Esophagus squamous epithelium (tissue), 5 donors: ENCODE measurements around the gene KLHL18. TPM values are rescaled to one million over a fixed set of nuclear protein-coding genes. Genes with fewer than 3 reads are reported as not detected.
A peak's percentile ranks its signal among the peaks of the same experiment; 100 is the strongest.

ENCODE experiments used
- DNase-seq: peaks from one replicate; lab custom pipeline; 2025; lab: John Stamatoyannopoulos, UW
- H3K27ac ChIP-seq, 4 donors: fragments of 200-600 bp; sonication (generic); one replicate each; pipeline ENCODE4 v1.5.1; 2016 to 2019; ENCODE audit warnings: mild to moderate bottlenecking in 1 of 4
- H3K27me3 ChIP-seq, 4 donors: fragments of 200-600 bp; sonication (generic); 1 replicate in 3 of 4; 2 replicates in 1 of 4; pipeline versions ENCODE4 v1.5.1 to v1.6.0; 2017 to 2021; ENCODE audit warnings: antibody characterized with exemption in 1 of 4
- H3K36me3 ChIP-seq, 3 donors: fragments of 200-600 bp; sonication (generic); one replicate each; pipeline ENCODE4 v1.5.1; 2016 to 2019
- H3K4me1 ChIP-seq, 3 donors: fragments of 200-600 bp; sonication (generic); one replicate each; pipeline ENCODE4 v1.5.1; 2017 to 2019
- H3K4me3 ChIP-seq, 4 donors: fragments of 200-600 bp; sonication (generic); 1 replicate in 3 of 4; 2 replicates in 1 of 4; pipeline ENCODE4 v1.5.1; 2016 to 2019; ENCODE audit warnings: mild to moderate bottlenecking in 2 of 4, moderate library complexity in 1 of 4
- H3K9me3 ChIP-seq, 3 donors: fragments of 200-600 bp; sonication (generic); one replicate each; pipeline ENCODE4 v1.5.1; 2016 to 2019
- POLR2A ChIP-seq, 4 donors: fragments of 450-650 bp; IDR thresholded peaks; one replicate each; pipeline ENCODE4 v1.6.1; 2017; ENCODE audit warnings: antibody characterized with exemption in 4 of 4, mild to moderate bottlenecking in 4 of 4, moderate library complexity in 3 of 4
- WGBS, 2 donors: methylation state at CpG; one replicate each; pipeline ENCODE4 v1.1.5; 2018; 5-methylcytosine and 5-hydroxymethylcytosine counted together
- intact Hi-C: fragments of 100-400 bp; cut with DNase I; formaldehyde crosslinking; loops from one replicate; pipeline ENCODE4 v1.15.0; 2022
- total RNA-seq, 4 donors: library from RNA; depleted of rRNA; stranded (reverse); fragments of >200 nt; gene quantifications; one replicate each; pipeline ENCODE4 v1.1.0, GENCODE V29; 2016
- TF ChIP-seq, protein P1 (sequence below), 6 experiments: fragments of 450-650 bp in 4 of 6; fragments of 200-600 bp in 2 of 6; sonication (generic) in 2 of 6; IDR thresholded peaks; one replicate each; pipeline ENCODE4 v1.5.1; 2016 to 2019; ENCODE audit warnings: antibody characterized with exemption in 6 of 6, mild to moderate bottlenecking in 4 of 6, moderate library complexity in 4 of 6
- donor health status: DM: yes; HTN: yes; CAD: no.

KLHL18 gene
- total RNA-seq, 4 donors from 2014 or later: 12.4 to 19.5 (median 17.0) TPM

DNA sequence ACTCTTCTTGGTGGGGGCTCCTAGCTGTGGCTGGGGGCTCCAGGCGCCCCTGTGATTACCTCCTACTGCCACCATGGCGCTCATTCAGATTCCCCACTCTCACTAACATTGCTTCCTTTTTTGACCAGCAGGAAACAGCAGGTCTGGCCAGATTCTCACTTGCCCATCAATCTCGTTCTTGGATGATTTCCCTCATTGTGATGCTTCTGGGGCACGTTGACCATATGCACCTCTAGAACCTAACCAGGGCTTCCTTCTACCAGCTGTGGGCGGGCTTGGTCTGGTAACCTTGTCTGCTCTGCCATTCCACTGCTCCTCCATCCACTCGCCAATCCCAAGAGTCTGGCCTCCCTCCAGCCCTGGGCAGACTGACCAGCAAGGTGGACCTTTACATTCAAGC lies 62.2 kb downstream of the KLHL18 start:
- DNase-seq: no peak

DNA sequence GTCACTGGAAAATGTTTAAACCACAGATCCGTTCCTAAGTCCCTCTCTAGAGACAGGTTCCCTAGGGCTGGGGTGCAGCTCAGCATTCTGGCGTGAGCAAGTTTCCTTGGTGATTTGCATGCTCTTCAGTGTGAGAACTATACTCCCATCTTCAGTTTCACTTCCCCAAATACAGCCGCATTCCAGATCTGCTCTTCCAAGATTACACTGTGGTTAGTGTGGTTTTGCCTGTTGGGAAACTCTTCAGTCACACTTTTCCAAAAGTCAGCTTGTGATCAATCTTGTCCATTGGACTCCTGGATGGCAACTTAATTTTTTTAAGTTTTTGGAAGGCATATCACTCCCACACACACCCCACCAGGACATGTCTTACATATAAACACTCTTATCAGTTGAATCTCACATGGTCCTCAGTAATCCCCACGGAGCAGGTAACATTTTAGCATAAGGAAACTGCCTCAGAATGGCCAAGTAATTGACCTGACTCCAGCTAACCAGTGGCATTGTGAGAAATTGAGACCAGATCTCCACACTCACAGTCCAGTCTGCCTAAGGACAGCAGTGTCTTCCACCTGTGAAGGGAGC lies 64.6 kb downstream of the KLHL18 start:
- Histone ChIP-seq H3K4me1 (peaks cover 0 to 6% (median 0%) of the 10 kb centered on the region in 3 donors), H3K27me3 (no peaks in the 10 kb centered on the region), H3K27ac (peak overlapping the region in 1 of 4 donors; percentile 16), H3K36me3 (peaks cover 6 to 42% (median 9%) of the 10 kb centered on the region in 3 donors), H3K9me3 (no peaks in the 10 kb centered on the region), H3K4me3 (no peak overlapping the region)
- DNase-seq: no peak
- 45 to 77% methylated on average over 4 of the region's 4 CpGs for WGBS, 2 donors
- intact Hi-C loops: no loop called here
- no peak for TF ChIP-seq POLR2A (IDR thresholded peaks at IDR 0.05)
- TF ChIP-seq, protein P1, sequence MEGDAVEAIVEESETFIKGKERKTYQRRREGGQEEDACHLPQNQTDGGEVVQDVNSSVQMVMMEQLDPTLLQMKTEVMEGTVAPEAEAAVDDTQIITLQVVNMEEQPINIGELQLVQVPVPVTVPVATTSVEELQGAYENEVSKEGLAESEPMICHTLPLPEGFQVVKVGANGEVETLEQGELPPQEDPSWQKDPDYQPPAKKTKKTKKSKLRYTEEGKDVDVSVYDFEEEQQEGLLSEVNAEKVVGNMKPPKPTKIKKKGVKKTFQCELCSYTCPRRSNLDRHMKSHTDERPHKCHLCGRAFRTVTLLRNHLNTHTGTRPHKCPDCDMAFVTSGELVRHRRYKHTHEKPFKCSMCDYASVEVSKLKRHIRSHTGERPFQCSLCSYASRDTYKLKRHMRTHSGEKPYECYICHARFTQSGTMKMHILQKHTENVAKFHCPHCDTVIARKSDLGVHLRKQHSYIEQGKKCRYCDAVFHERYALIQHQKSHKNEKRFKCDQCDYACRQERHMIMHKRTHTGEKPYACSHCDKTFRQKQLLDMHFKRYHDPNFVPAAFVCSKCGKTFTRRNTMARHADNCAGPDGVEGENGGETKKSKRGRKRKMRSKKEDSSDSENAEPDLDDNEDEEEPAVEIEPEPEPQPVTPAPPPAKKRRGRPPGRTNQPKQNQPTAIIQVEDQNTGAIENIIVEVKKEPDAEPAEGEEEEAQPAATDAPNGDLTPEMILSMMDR (IDR thresholded peaks at IDR 0.05): no peak

More for the DNA sequence above, 62.2 kb downstream of the KLHL18 start:
- TF ChIP-seq, protein P1 (IDR thresholded peaks at IDR 0.05): no peak
- TF ChIP-seq POLR2A (IDR thresholded peaks at IDR 0.05): no peak
- no peaks in the 10 kb centered on the region for H3K9me3 ChIP-seq
- peaks cover 6 to 65% (median 10%) of the 10 kb centered on the region in 3 donors for H3K36me3 ChIP-seq
- intact Hi-C loops: no loop called here
- H3K27ac ChIP-seq: no peak overlapping the region
- H3K27me3 ChIP-seq: no peaks in the 10 kb centered on the region
- peaks cover 0 to 6% (median 0%) of the 10 kb centered on the region in 3 donors for H3K4me1 ChIP-seq
- H3K4me3 ChIP-seq: no peak overlapping the region
- 64 to 80% methylated on average over 5 to 6 of the region's 6 CpGs for WGBS, 2 donors

DNA sequence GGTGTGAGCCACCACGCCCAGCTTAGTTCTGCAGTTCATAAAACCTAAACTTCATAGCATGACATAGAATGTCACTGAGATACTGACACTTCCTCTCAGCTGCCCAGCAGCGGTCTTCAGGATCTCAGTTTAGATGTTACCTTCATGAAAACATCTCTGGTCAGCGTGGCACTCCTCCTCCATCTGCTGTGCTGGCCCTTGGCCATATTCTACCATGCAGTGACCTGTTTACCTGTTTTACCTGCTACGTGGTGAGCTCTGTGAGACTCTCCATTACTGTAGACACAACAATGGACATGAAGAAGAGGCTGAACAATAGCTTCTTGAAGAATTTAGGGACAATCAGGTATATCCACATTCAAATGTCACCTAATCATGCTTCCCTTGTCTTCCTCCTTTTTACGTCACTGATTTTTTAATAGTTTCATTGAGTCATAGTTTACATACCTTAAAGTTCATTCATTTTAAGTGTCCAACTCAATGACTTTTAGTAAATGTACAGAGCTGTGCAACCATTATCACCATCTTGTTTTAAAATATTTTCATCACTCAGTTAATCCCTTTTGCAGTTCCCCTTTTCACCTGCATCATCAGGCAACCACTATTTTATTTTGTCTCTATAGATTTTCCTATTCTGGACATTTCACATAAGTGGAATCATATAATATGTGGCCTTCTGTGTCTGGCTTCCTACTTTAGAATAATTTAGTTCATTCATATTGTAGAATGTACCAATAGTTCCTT lies 65.8 kb downstream of the KLHL18 start:
- peak overlapping the region in 3 of 4 donors; percentile 5 to 16 (median 15) for H3K27ac ChIP-seq
- 75 to 82% methylated on average over 5 of the region's 5 CpGs for WGBS, 2 donors
- intact Hi-C loops: no loop called here
- H3K4me3 ChIP-seq: no peak overlapping the region
- no peak for DNase-seq
- H3K9me3 ChIP-seq: no peaks in the 10 kb centered on the region
- no peaks in the 10 kb centered on the region for H3K27me3 ChIP-seq
- H3K36me3 ChIP-seq: peaks cover 6 to 29% (median 7%) of the 10 kb centered on the region in 3 donors
- H3K4me1 ChIP-seq: peaks cover 0 to 6% (median 0%) of the 10 kb centered on the region in 3 donors
- TF ChIP-seq POLR2A (IDR thresholded peaks at IDR 0.05): no peak
- TF ChIP-seq, protein P1 (IDR thresholded peaks at IDR 0.05): no peak

DNA sequence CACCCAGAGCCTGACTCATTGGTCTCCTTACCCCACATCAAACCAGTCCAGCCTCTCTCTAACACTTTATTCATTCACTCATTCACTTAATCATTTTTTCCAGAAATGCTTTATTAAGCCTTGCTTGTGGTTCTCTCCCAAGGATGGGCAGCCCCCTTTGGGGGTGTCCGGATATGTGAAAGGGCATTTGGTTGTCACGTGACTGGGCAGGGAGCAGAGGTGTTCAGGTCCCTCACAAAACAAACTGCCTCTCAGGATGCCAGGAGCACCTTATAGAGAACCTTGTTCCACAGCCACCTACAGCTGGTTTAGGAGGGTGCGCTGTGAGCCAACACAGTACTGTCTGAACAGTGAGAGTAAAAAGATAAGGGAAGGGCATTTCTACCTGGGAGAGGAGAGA lies 72.3 kb downstream of the KLHL18 start:
- intact Hi-C loops: no loop called here
- Histone ChIP-seq H3K9me3 (peaks cover 11 to 23% (median 20%) of the 10 kb centered on the region in 3 donors), H3K4me1 (no peaks in the 10 kb centered on the region), H3K27ac (no peak overlapping the region), H3K36me3 (no peaks in the 10 kb centered on the region), H3K4me3 (no peak overlapping the region), H3K27me3 (no peaks in the 10 kb centered on the region)
- DNase-seq: no peak
- no peak for TF ChIP-seq POLR2A (IDR thresholded peaks at IDR 0.05)
- TF ChIP-seq, protein P1 (IDR thresholded peaks at IDR 0.05): no peak
- 96 to 100% methylated on average over 2 to 3 of the region's 3 CpGs for WGBS, 2 donors

DNA sequence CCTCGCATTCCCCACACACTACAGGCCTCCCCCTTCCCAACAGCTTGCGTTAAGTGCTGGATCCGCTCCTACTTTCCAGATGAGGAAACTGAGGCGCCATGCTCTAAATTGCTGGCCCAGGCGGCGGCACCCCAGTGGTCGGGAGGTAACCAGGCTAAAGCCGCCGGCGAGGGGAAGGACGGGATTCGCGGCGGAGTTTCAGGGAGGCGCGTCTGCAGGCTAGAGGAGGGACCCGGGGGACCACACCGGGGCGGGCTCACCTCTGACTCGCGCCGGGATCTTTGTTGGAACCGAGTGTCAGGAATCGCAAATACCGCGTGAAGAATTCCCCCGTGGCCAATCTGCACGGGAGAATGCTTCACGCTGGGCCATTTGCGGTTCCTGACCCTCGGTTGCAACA lies 73.5 kb downstream of the KLHL18 start:
- Histone ChIP-seq H3K27ac (no peak overlapping the region), H3K4me3 (no peak overlapping the region), H3K27me3 (no peaks in the 10 kb centered on the region), H3K36me3 (no peaks in the 10 kb centered on the region), H3K4me1 (no peaks in the 10 kb centered on the region), H3K9me3 (peaks cover 11 to 30% (median 22%) of the 10 kb centered on the region in 3 donors)
- TF ChIP-seq, protein P1 (IDR thresholded peaks at IDR 0.05): no peak
- no peak for TF ChIP-seq POLR2A (IDR thresholded peaks at IDR 0.05)
- 88 to 89% methylated on average over 5 to 12 of the region's 31 CpGs for WGBS, 2 donors
- DNase-seq: no peak
- intact Hi-C loops: no loop called here
